H1 (cell line): ENCODE measurements around the gene SPINT2. TPM values are rescaled to one million over a fixed set of nuclear protein-coding genes. Genes with fewer than 3 reads are reported as not detected.

Experiments
- CTCF ChIA-PET: fragments of 300-600 bp; sonication (Branson Sonifier 250); formaldehyde crosslinking; loops from one replicate; lab custom pipeline; 2021; ENCODE audit not compliant: partially characterized antibody; lab: Charles Lee
- POLR2A ChIA-PET: fragments of 300-600 bp; sonication (Branson Sonifier 250); formaldehyde crosslinking; loops from one replicate; lab custom pipeline; 2021; ENCODE audit warnings: inconsistent platforms; ENCODE audit not compliant: partially characterized antibody; lab: Charles Lee
- DNase-seq, 2 experiments: peaks; one replicate each; pipeline versions ENCODE4 v3.0.0 to v3.0.0-alpha.2; 2010 to 2022; ENCODE audit warnings: low spot score in 2 of 2, low read depth in 1 of 2, mixed read lengths in 1 of 2
- FAIRE-seq: peaks from 2 replicates; lab custom pipeline; 2011; peaks lifted over from hg19 to GRCh38; lab: Jason Lieb, UNC
- H2AFZ ChIP-seq: 2 replicates; pipeline ENCODE4 v1.8.1; 2012; ENCODE audit warnings: low read length, inconsistent platforms
- H2AK5ac ChIP-seq: 2 replicates; pipeline ENCODE4 v1.6.1; 2013; ENCODE audit warnings: low read depth, low read length
- H2BK120ac ChIP-seq: replicated peaks from 2 replicates; pipeline ENCODE3; 2013; ENCODE audit warnings: low read depth, low read length, inconsistent platforms
- H2BK12ac ChIP-seq: 2 replicates; pipeline ENCODE4 v1.6.1; 2013; ENCODE audit warnings: low read depth, low read length
- H2BK15ac ChIP-seq: 2 replicates; pipeline ENCODE4 v1.6.1; 2013; ENCODE audit warnings: low read length
- H2BK20ac ChIP-seq: 2 replicates; pipeline ENCODE4 v1.6.1; 2013; ENCODE audit warnings: low read length
- H2BK5ac ChIP-seq: 2 replicates; pipeline ENCODE4 v1.6.1; 2013; ENCODE audit warnings: low read depth, low read length
- H3K14ac ChIP-seq: 2 replicates; pipeline ENCODE4 v1.6.1; 2013; ENCODE audit warnings: inconsistent platforms; ENCODE audit not compliant: insufficient read length
- H3K18ac ChIP-seq: 2 replicates; pipeline ENCODE4 v1.6.1; 2013; ENCODE audit warnings: low read length; ENCODE audit errors: extremely low read depth
- H3K23ac ChIP-seq: 2 replicates; pipeline ENCODE4 v1.6.1; 2013; ENCODE audit warnings: inconsistent platforms; ENCODE audit not compliant: insufficient read length
- H3K23me2 ChIP-seq: 2 replicates; pipeline ENCODE4 v1.6.1; 2013; ENCODE audit warnings: low read depth, low read length
- H3K27ac ChIP-seq: 2 replicates; pipeline ENCODE4 v1.6.1; 2011; ENCODE audit warnings: low read depth, low read length, inconsistent platforms
- H3K27me3 ChIP-seq, 4 experiments: replicated peaks in 1 of 4; 1 replicate in 1 of 4; 2 replicates in 3 of 4; pipeline versions ENCODE4 v1.6.1 to v1.8.1; 2011 to 2013; ENCODE audit warnings: low read length in 3 of 4, mild to moderate bottlenecking in 3 of 4, inconsistent platforms in 2 of 4, mixed read lengths in 2 of 4, moderate library complexity in 1 of 4; ENCODE audit not compliant: control insufficient read depth in 3 of 4, insufficient read depth in 3 of 4; ENCODE audit errors: extremely low read depth in 1 of 4
- H3K36me3 ChIP-seq, 4 experiments: 2 replicates each; pipeline versions ENCODE4 v1.6.1 to v1.8.1; 2011 to 2013; ENCODE audit warnings: mild to moderate bottlenecking in 4 of 4, low read length in 3 of 4, moderate library complexity in 2 of 4, control low read depth in 1 of 4, inconsistent platforms in 1 of 4; ENCODE audit not compliant: insufficient read depth in 4 of 4, control insufficient read depth in 2 of 4
- H3K4ac ChIP-seq: replicated peaks from 2 replicates; pipeline ENCODE3; 2013; ENCODE audit warnings: low read length, low read depth, mixed read lengths, inconsistent platforms; ENCODE audit not compliant: insufficient read length
- H3K4me1 ChIP-seq, 4 experiments: replicated peaks in 1 of 4; 1 replicate in 1 of 4; 2 replicates in 3 of 4; pipeline versions ENCODE4 v1.6.1 to v1.8.1; 2011 to 2013; ENCODE audit warnings: low read length in 3 of 4, inconsistent platforms in 2 of 4, mixed read lengths in 1 of 4; ENCODE audit not compliant: insufficient read depth in 4 of 4, control insufficient read depth in 3 of 4
- H3K4me2 ChIP-seq, 2 experiments: 2 replicates each; pipeline versions ENCODE4 v1.6.1 to v1.8.1; 2011 to 2013; ENCODE audit warnings: low read depth in 2 of 2, low read length in 2 of 2, control low read depth in 1 of 2, inconsistent platforms in 1 of 2, mild to moderate bottlenecking in 1 of 2; ENCODE audit not compliant: insufficient read depth in 1 of 2
- H3K4me3 ChIP-seq, 4 experiments: fragments of 200-600, 300-600 bp in 1 of 4; sonication (generic), shearing (Covaris generic), sonication (Bioruptor Twin) in 1 of 4; 2 replicates each; pipeline versions ENCODE4 v1.5.1 to v1.8.1; 2011 to 2016; ENCODE audit warnings: low read length in 4 of 4, low read depth in 3 of 4, control low read depth in 2 of 4, inconsistent platforms in 2 of 4, mild to moderate bottlenecking in 2 of 4, mixed read lengths in 1 of 4, moderate library complexity in 1 of 4; ENCODE audit not compliant: insufficient read depth in 2 of 4; ENCODE audit errors: extremely low read depth in 1 of 4
- H3K56ac ChIP-seq: replicated peaks from 2 replicates; pipeline ENCODE3; 2013; ENCODE audit warnings: low read depth, mild to moderate bottlenecking, mixed read lengths, low read length, inconsistent platforms; ENCODE audit not compliant: insufficient read length
- H3K79me1 ChIP-seq: 2 replicates; pipeline ENCODE4 v1.6.1; 2013; ENCODE audit warnings: low read depth, low read length, control low read depth
- H3K79me2 ChIP-seq, 2 experiments: 2 replicates each; pipeline versions ENCODE4 v1.6.1 to v1.8.1; 2012 to 2013; ENCODE audit warnings: low read length in 2 of 2, mild to moderate bottlenecking in 2 of 2, inconsistent platforms in 1 of 2; ENCODE audit not compliant: insufficient read depth in 2 of 2, control insufficient read depth in 1 of 2
- H3K9ac ChIP-seq, 4 experiments: replicated peaks in 1 of 4; 1 replicate in 1 of 4; 2 replicates in 3 of 4; pipeline versions ENCODE4 v1.6.1 to v1.8.1; 2011 to 2013; ENCODE audit warnings: low read depth in 3 of 4, low read length in 3 of 4, control low read depth in 2 of 4, mild to moderate bottlenecking in 2 of 4, moderate library complexity in 2 of 4, inconsistent platforms in 1 of 4; ENCODE audit errors: extremely low read depth in 1 of 4
- H3K9me3 ChIP-seq, 2 experiments: 2 replicates each; pipeline versions ENCODE4 v1.6.1 to v1.8.1; 2012 to 2013; ENCODE audit warnings: mild to moderate bottlenecking in 2 of 2, moderate library complexity in 2 of 2, control low read depth in 1 of 2, inconsistent platforms in 1 of 2, low read depth in 1 of 2, low read length in 1 of 2, mixed read lengths in 1 of 2; ENCODE audit not compliant: insufficient read depth in 2 of 2
- H4K20me1 ChIP-seq, 2 experiments: replicated peaks in 1 of 2; 2 replicates each; pipeline versions ENCODE3 to v1.8.1; 2011 to 2013; ENCODE audit warnings: inconsistent platforms in 2 of 2, low read length in 2 of 2, mild to moderate bottlenecking in 1 of 2; ENCODE audit not compliant: insufficient read depth in 2 of 2, control insufficient read depth in 1 of 2
- H4K5ac ChIP-seq: 2 replicates; pipeline ENCODE4 v1.6.1; 2013; ENCODE audit warnings: low read length, low read depth, mixed read lengths, inconsistent platforms; ENCODE audit not compliant: insufficient read length
- H4K8ac ChIP-seq: 2 replicates; pipeline ENCODE4 v1.8.0; 2013; ENCODE audit warnings: mild to moderate bottlenecking, moderate library complexity, low read length, inconsistent platforms; ENCODE audit not compliant: insufficient read depth; ENCODE audit errors: extremely low read depth
- H4K91ac ChIP-seq: replicated peaks from 2 replicates; pipeline ENCODE3; 2013; ENCODE audit warnings: low read length, mixed read lengths, inconsistent platforms; ENCODE audit not compliant: insufficient read length
- ASH2L ChIP-seq: fragments of 200-600, 300-600 bp; sonication (generic); IDR thresholded peaks from one replicate; pipeline ENCODE4 v1.7.1; 2017; ENCODE audit warnings: low read length
- BCL11A ChIP-seq, 2 experiments: IDR thresholded peaks; one replicate each; pipeline ENCODE4 v1.6.1; 2011; ENCODE audit warnings: low read depth in 2 of 2, low read length in 2 of 2, mild to moderate bottlenecking in 2 of 2
- CBX5 ChIP-seq: fragments of 300-800, 300-1000 bp; sonication (generic); IDR thresholded peaks from 2 replicates; pipeline ENCODE4 v1.7.1; 2016; ENCODE audit warnings: antibody characterized with exemption, low read length, low read depth
- CHD2 ChIP-seq: IDR thresholded peaks from 2 replicates; pipeline ENCODE4 v1.6.1; 2012; ENCODE audit warnings: low read length, improper control_type of control experiment
- EP300 ChIP-seq, 2 experiments: IDR thresholded peaks; 1 replicate in 1 of 2; 2 replicates in 1 of 2; pipeline ENCODE4 v1.6.1; 2011 to 2012; ENCODE audit warnings: low read depth in 2 of 2, low read length in 2 of 2, mild to moderate bottlenecking in 2 of 2, borderline replicate concordance in 1 of 2, inconsistent platforms in 1 of 2, moderate library complexity in 1 of 2
- EZH2 ChIP-seq: fragments of 200-600 bp; sonication (generic); IDR thresholded peaks from 2 replicates; pipeline ENCODE4 v1.7.1; 2012; ENCODE audit warnings: low read depth, mild to moderate bottlenecking, moderate library complexity, low read length, inconsistent platforms; ENCODE audit not compliant: severe bottlenecking
- MAFK ChIP-seq: IDR thresholded peaks from 2 replicates; pipeline ENCODE4 v1.6.1; 2012; ENCODE audit warnings: low read depth, mild to moderate bottlenecking, improper control_type of control experiment, low read length
- NANOG ChIP-seq: IDR thresholded peaks from 2 replicates; pipeline ENCODE4 v1.6.1; 2011; ENCODE audit warnings: low read length, low read depth, mild to moderate bottlenecking, inconsistent platforms; ENCODE audit not compliant: insufficient read depth, poor library complexity, severe bottlenecking
- PHF8 ChIP-seq: fragments of 200-600 bp; sonication (generic); conservative IDR thresholded peaks from 2 replicates; pipeline ENCODE4 v1.7.1; 2012; ENCODE audit warnings: low read depth, mild to moderate bottlenecking, inconsistent platforms, low read length, moderate library complexity
- POLR2A ChIP-seq, 2 experiments: IDR thresholded peaks; 1 replicate in 1 of 2; 2 replicates in 1 of 2; pipeline ENCODE4 v1.6.1; 2011; ENCODE audit warnings: low read depth in 2 of 2, low read length in 2 of 2, mild to moderate bottlenecking in 2 of 2; ENCODE audit errors: control extremely low read depth in 1 of 2
- SP1 ChIP-seq: IDR thresholded peaks from 2 replicates; pipeline ENCODE4 v1.6.1; 2011; ENCODE audit warnings: low read depth, low read length
- WGBS, 2 experiments: shearing (Covaris generic) in 1 of 2; methylation state at CpG; one replicate each; pipeline versions ENCODE4 v1.1.6 to v1.1.7; 2013 to 2015; ENCODE audit warnings: low lambda C conversion rate in 2 of 2, mixed read lengths in 2 of 2, inconsistent platforms in 1 of 2, low coverage in 1 of 2, missing lambda C conversion rate in 1 of 2; ENCODE audit not compliant: insufficient replicate concordance in 2 of 2, insufficient coverage in 1 of 2, insufficient read length in 1 of 2; ENCODE audit errors: extremely low coverage in 1 of 2, missing lambda C conversion rate in 1 of 2; 5-methylcytosine and 5-hydroxymethylcytosine counted together
- polyA plus RNA-seq, 7 experiments: library from polyadenylated mRNA; depleted of rRNA in 3 of 7; stranded (reverse) in 5 of 7; unstranded in 2 of 7; fragments of >200 nt in 5 of 7; fragments of 200-250 nt in 2 of 7; gene quantifications; 1 replicate in 5 of 7; 2 replicates in 1 of 7; 4 replicates in 1 of 7; pipeline versions ENCODE4 v1.2.1 to v1.2.3, GENCODE V29; 2011 to 2013; ENCODE audit warnings: missing spikeins in 2 of 7, mixed read lengths in 2 of 7
- total RNA-seq: library from RNA; stranded (reverse); fragmentation: NEBNext Ultra II Directional; extraction: Animal tissue kit (Norgen Biotek cat#: 25700); gene quantifications from 2 replicates; pipeline ENCODE4 v1.2.1, GENCODE V29; 2021

Gene SPINT2
- total and polyA plus RNA-seq, 2 of the 8 experiments (the other 6 are each of a cell fraction or from before 2014, with no cell fraction given): 294 to 296 TPM

GRCh38 chr19:38252941-38253691 lies 11.3 kb upstream of the SPINT2 start:
- peak overlapping the region; percentile 81 for H3K4ac ChIP-seq
- FAIRE-seq (no peak), DNase-seq (no peak)
- H3K79me2 ChIP-seq: no peaks in the 10 kb centered on the region
- H3K36me3 ChIP-seq: no peaks in the 10 kb centered on the region
- H2BK120ac ChIP-seq: no peak overlapping the region
- H3K4me1 ChIP-seq: peaks cover 10 to 41% (median 24%) of the 10 kb centered on the region in 4 experiments
- H3K23ac ChIP-seq: no peak overlapping the region
- no peak overlapping the region; the same call in none of the 2 replicates for H4K8ac ChIP-seq
- no peak overlapping the region for H3K56ac ChIP-seq
- POLR2A ChIA-PET: interaction anchor here (0.7 to 3.6 kb wide), 6 partner anchors 10 to 134 kb away, joined by 3 to 19 read pairs (median 8); partner anchors contain the start of genes C19orf33, GGN and SPINT2
- H4K91ac ChIP-seq: peak overlapping the region; percentile 66
- H2AFZ ChIP-seq: no peak overlapping the region
- H4K20me1 ChIP-seq: peaks cover 0 to 2% of the 10 kb centered on the region in 2 experiments
- H2BK5ac ChIP-seq: no peak overlapping the region
- peak overlapping the region; percentile 32; the same call in 1 of the 2 replicates for H3K18ac ChIP-seq
- 0 out of 2 replicates have a peak overlapping the region, but pooled peaks have one; percentile 90 for H2BK12ac ChIP-seq
- H3K4me3 ChIP-seq: peak overlapping the region in 1 of 4 experiments; percentile 0; a peak in 1 of 8 replicates
- 0 out of 2 replicates have a peak, but pooled peaks cover 2% of the 10 kb centered on the region for H3K79me1 ChIP-seq
- no peak overlapping the region for H3K9ac ChIP-seq
- no peak overlapping the region for H3K14ac ChIP-seq
- CTCF ChIA-PET: interaction anchor here (0.9 to 10.2 kb wide), 9 partner anchors 10 to 132 kb away, joined by 3 to 124 read pairs (median 8); partner anchors contain the start of genes C19orf33 and SPINT2
- peak overlapping the region; percentile 16 to 75; a peak in 3 of 4 replicates for H3K4me2 ChIP-seq
- H3K23me2 ChIP-seq: peaks cover 8% of the 10 kb centered on the region; the same call in 1 of the 2 replicates
- H3K9me3 ChIP-seq: no peaks in the 10 kb centered on the region
- no peak overlapping the region for H4K5ac ChIP-seq
- no peak overlapping the region for H3K27ac ChIP-seq
- 59% methylated on average over 14 of the region's 21 CpGs; no CpG with 5 or more reads in 1 of the 2 experiments for WGBS, 2 experiments
- peak overlapping the region; percentile 75; the same call in 1 of the 2 replicates for H2AK5ac ChIP-seq
- H3K27me3 ChIP-seq: peaks cover 0 to 16% (median 12%) of the 10 kb centered on the region in 4 experiments; a peak in 4 of 7 replicates
- H2BK20ac ChIP-seq: 0 out of 2 replicates have a peak overlapping the region, but pooled peaks have one; percentile 90
- H2BK15ac ChIP-seq: 0 out of 2 replicates have a peak overlapping the region, but pooled peaks have one; percentile 72
- TF ChIP-seq CBX5: no peak
- TF ChIP-seq BCL11A (IDR thresholded peaks at IDR 0.05; ENCODE audit: low read depth in 2 of 2, low read length in 2 of 2): no peak
- no peak for TF ChIP-seq POLR2A (IDR thresholded peaks at IDR 0.05; ENCODE audit: control extremely low read depth in 1 of 2, low read depth in 2 of 2, low read length in 2 of 2)
- no peak for TF ChIP-seq CHD2
- no peak for TF ChIP-seq EZH2
- no peak for TF ChIP-seq PHF8
- no peak for TF ChIP-seq NANOG
- TF ChIP-seq EP300 (IDR thresholded peaks at IDR 0.05; ENCODE audit: borderline replicate concordance in 1 of 2, low read depth in 2 of 2, low read length in 2 of 2): no peak
- no peak for TF ChIP-seq ASH2L
- TF ChIP-seq SP1: no peak
- TF ChIP-seq MAFK: no peak
